Sigmoid colon (tissue), 4 donors: ENCODE measurements around the gene PCBP3.

Source experiments
- CTCF ChIP-seq, 4 experiments: fragments of 450-650 bp in 3 of 4; fragments of 200-600 bp in 1 of 4; IDR thresholded peaks; one replicate each; pipeline ENCODE4 v1.5.1; 2016 to 2019; ENCODE audit warnings: antibody characterized with exemption in 4 of 4, mild to moderate bottlenecking in 3 of 4, moderate library complexity in 2 of 4
- EP300 ChIP-seq, 4 donors: sonication (generic); formaldehyde crosslinking; IDR thresholded peaks; one replicate each; pipeline ENCODE4 v1.6.1; 2017; ENCODE audit warnings: antibody characterized with exemption in 4 of 4
- POLR2A ChIP-seq, 2 donors: fragments of 450-650 bp; IDR thresholded peaks; one replicate each; pipeline ENCODE4 v1.6.1; 2016; ENCODE audit warnings: antibody characterized with exemption in 2 of 2, mild to moderate bottlenecking in 2 of 2, moderate library complexity in 2 of 2

GRCh38 chr21:45937721-45938452 is 294.4 kb downstream of the PCBP3 start:
- TF ChIP-seq EP300 (IDR thresholded peaks at IDR 0.05) (no peak), CTCF (IDR thresholded peaks at IDR 0.05) (no peak), POLR2A (IDR thresholded peaks at IDR 0.05) (no peak)
